ENCODE measurements around the gene CKAP5. TPM values are rescaled to one million over a fixed set of nuclear protein-coding genes. Genes with fewer than 3 reads are reported as not detected.

CKAP5 gene
- total and polyA plus RNA-seq, 2 experiments from 2014 or later: 67.9 to 120 TPM

DNA sequence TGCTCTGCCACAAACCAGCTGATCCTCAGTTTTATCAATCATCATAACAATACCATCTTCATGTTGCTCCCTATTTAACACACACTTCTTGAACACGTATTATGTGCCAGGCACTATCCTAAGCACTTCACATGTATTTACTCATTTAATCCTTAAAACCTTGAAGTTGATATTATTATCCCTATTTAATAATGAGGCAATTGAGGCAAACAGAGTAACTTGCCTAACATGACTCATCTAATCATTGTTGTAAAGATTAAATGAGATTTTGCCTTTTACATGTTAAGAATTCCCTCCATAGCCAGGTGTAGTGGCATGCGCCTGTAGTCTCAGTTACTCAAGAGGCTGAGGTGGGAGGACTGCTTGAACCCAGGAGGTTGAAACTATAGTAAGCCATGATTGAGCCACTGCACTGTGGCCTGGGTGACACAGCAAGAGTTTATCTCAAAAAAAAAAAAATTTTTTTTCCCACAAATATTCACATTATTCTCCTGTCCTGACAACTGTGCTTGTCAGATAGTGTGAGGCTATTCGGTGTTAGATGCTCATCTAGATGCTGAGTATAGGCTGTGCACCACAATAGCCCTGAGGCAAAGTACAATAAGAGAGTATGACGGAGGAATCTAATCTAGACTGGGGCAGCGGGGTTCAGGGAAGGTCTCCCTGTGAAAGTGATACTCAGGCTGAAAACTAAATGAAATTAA lies 13.4 kb downstream of the CKAP5 start (continued):
- TF ChIP-seq, protein P1, sequence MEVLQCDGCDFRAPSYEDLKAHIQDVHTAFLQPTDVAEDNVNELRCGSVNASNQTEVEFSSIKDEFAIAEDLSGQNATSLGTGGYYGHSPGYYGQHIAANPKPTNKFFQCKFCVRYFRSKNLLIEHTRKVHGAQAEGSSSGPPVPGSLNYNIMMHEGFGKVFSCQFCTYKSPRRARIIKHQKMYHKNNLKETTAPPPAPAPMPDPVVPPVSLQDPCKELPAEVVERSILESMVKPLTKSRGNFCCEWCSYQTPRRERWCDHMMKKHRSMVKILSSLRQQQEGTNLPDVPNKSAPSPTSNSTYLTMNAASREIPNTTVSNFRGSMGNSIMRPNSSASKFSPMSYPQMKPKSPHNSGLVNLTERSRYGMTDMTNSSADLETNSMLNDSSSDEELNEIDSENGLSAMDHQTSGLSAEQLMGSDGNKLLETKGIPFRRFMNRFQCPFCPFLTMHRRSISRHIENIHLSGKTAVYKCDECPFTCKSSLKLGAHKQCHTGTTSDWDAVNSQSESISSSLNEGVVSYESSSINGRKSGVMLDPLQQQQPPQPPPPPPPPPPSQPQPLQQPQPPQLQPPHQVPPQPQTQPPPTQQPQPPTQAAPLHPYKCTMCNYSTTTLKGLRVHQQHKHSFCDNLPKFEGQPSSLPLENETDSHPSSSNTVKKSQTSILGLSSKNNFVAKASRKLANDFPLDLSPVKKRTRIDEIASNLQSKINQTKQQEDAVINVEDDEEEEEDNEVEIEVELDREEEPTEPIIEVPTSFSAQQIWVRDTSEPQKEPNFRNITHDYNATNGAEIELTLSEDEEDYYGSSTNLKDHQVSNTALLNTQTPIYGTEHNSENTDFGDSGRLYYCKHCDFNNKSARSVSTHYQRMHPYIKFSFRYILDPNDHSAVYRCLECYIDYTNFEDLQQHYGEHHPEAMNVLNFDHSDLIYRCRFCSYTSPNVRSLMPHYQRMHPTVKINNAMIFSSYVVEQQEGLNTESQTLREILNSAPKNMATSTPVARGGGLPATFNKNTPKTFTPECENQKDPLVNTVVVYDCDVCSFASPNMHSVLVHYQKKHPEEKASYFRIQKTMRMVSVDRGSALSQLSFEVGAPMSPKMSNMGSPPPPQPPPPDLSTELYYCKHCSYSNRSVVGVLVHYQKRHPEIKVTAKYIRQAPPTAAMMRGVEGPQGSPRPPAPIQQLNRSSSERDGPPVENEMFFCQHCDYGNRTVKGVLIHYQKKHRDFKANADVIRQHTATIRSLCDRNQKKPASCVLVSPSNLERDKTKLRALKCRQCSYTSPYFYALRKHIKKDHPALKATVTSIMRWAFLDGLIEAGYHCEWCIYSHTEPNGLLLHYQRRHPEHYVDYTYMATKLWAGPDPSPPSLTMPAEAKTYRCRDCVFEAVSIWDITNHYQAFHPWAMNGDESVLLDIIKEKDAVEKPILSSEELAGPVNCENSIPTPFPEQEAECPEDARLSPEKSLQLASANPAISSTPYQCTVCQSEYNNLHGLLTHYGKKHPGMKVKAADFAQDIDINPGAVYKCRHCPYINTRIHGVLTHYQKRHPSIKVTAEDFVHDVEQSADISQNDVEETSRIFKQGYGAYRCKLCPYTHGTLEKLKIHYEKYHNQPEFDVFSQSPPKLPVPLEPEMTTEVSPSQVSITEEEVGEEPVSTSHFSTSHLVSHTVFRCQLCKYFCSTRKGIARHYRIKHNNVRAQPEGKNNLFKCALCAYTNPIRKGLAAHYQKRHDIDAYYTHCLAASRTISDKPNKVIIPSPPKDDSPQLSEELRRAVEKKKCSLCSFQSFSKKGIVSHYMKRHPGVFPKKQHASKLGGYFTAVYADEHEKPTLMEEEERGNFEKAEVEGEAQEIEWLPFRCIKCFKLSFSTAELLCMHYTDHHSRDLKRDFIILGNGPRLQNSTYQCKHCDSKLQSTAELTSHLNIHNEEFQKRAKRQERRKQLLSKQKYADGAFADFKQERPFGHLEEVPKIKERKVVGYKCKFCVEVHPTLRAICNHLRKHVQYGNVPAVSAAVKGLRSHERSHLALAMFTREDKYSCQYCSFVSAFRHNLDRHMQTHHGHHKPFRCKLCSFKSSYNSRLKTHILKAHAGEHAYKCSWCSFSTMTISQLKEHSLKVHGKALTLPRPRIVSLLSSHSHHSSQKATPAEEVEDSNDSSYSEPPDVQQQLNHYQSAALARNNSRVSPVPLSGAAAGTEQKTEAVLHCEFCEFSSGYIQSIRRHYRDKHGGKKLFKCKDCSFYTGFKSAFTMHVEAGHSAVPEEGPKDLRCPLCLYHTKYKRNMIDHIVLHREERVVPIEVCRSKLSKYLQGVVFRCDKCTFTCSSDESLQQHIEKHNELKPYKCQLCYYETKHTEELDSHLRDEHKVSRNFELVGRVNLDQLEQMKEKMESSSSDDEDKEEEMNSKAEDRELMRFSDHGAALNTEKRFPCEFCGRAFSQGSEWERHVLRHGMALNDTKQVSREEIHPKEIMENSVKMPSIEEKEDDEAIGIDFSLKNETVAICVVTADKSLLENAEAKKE (CRISPR knock-in tag; IDR thresholded peaks at IDR 0.05): no peak
- TF ChIP-seq ZNF114 (CRISPR knock-in tag; IDR thresholded peaks at IDR 0.05): no peak
- TF ChIP-seq, protein P2, sequence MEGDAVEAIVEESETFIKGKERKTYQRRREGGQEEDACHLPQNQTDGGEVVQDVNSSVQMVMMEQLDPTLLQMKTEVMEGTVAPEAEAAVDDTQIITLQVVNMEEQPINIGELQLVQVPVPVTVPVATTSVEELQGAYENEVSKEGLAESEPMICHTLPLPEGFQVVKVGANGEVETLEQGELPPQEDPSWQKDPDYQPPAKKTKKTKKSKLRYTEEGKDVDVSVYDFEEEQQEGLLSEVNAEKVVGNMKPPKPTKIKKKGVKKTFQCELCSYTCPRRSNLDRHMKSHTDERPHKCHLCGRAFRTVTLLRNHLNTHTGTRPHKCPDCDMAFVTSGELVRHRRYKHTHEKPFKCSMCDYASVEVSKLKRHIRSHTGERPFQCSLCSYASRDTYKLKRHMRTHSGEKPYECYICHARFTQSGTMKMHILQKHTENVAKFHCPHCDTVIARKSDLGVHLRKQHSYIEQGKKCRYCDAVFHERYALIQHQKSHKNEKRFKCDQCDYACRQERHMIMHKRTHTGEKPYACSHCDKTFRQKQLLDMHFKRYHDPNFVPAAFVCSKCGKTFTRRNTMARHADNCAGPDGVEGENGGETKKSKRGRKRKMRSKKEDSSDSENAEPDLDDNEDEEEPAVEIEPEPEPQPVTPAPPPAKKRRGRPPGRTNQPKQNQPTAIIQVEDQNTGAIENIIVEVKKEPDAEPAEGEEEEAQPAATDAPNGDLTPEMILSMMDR (conservative IDR thresholded peaks at IDR 0.05; ENCODE audit: low read depth in 2 of 2): no peak

DNA sequence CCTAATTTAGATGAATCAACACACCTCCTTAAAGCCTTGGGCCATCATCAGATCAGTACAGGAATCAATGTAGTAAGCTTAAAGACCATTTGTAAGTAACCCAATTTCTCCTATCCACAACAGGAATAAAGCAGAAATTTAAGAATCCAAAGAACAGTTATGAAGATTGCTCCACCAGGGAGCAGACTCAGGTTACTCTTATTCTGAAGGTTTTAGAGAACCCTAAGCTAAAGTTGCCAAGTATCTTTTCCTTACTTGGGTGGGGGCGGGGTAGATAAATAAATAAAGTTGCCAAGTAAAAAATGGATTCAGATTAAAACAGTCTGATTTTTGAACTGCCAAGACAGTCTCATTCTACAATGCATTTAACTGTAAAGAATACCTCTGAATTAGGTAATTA lies 18.1 kb downstream of the CKAP5 start:
- Mint-ChIP-seq H3K9me3 (no peaks in the 10 kb centered on the region), H3K36me3 (ENCODE audit: low read depth) (no peaks in the 10 kb centered on the region; the same call in 1 of the 3 replicates), H3K27me3 (ENCODE audit: insufficient read depth, low read depth, poor library complexity) (no peaks in the 10 kb centered on the region), H3K27ac (no peak overlapping the region), H3K4me1 (peaks cover 31% of the 10 kb centered on the region), H3K4me3 (no peak overlapping the region)
- Histone ChIP-seq H3K4me1 (ENCODE audit: insufficient read depth) (peaks cover 24% of the 10 kb centered on the region), H3K79me2 (replicated peaks; ENCODE audit: insufficient read depth) (peaks cover 98% of the 10 kb centered on the region), H3F3A (replicated peaks; ENCODE audit: low read depth) (0 out of 2 replicates have a peak, but pooled peaks cover 4% of the 10 kb centered on the region), H3K27me3 (ENCODE audit: insufficient read depth) (no peaks in the 10 kb centered on the region), H3K36me3 (ENCODE audit: insufficient read depth) (no peaks in the 10 kb centered on the region), H4K20me1 (replicated peaks; ENCODE audit: insufficient read depth) (peaks cover 65% of the 10 kb centered on the region), H3K27ac (ENCODE audit: low read depth) (no peak overlapping the region), H3K4me3 (no peak overlapping the region), H3K4me2 (0 out of 2 replicates have a peak overlapping the region, but pooled peaks have one; percentile 86), H3K9me2 (ENCODE audit: insufficient read depth) (no peaks in the 10 kb centered on the region), H2AFZ (no peak overlapping the region)
- ATAC-seq (no peak), DNase-seq (ENCODE audit: low spot score) (no peak)
- TF ChIP-seq EZH2phosphoT487 (IDR thresholded peaks at IDR 0.05; ENCODE audit: unreplicated experiment) (no peak), ZNF331 (CRISPR knock-in tag; IDR thresholded peaks at IDR 0.05; ENCODE audit: low read depth) (no peak), CREB1 (CRISPR knock-in tag; IDR thresholded peaks at IDR 0.05; ENCODE audit: low read depth) (no peak), NANOG (IDR thresholded peaks at IDR 0.05; ENCODE audit: borderline replicate concordance) (no peak), JUNB (IDR thresholded peaks at IDR 0.05; ENCODE audit: unreplicated experiment) (no peak), EZH2 (IDR thresholded peaks at IDR 0.05; ENCODE audit: low read depth, unreplicated experiment) (no peak)
- TF ChIP-seq, protein P3, sequence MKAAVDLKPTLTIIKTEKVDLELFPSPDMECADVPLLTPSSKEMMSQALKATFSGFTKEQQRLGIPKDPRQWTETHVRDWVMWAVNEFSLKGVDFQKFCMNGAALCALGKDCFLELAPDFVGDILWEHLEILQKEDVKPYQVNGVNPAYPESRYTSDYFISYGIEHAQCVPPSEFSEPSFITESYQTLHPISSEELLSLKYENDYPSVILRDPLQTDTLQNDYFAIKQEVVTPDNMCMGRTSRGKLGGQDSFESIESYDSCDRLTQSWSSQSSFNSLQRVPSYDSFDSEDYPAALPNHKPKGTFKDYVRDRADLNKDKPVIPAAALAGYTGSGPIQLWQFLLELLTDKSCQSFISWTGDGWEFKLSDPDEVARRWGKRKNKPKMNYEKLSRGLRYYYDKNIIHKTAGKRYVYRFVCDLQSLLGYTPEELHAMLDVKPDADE (IDR thresholded peaks at IDR 0.05): no peak
- TF ChIP-seq, protein P4, sequence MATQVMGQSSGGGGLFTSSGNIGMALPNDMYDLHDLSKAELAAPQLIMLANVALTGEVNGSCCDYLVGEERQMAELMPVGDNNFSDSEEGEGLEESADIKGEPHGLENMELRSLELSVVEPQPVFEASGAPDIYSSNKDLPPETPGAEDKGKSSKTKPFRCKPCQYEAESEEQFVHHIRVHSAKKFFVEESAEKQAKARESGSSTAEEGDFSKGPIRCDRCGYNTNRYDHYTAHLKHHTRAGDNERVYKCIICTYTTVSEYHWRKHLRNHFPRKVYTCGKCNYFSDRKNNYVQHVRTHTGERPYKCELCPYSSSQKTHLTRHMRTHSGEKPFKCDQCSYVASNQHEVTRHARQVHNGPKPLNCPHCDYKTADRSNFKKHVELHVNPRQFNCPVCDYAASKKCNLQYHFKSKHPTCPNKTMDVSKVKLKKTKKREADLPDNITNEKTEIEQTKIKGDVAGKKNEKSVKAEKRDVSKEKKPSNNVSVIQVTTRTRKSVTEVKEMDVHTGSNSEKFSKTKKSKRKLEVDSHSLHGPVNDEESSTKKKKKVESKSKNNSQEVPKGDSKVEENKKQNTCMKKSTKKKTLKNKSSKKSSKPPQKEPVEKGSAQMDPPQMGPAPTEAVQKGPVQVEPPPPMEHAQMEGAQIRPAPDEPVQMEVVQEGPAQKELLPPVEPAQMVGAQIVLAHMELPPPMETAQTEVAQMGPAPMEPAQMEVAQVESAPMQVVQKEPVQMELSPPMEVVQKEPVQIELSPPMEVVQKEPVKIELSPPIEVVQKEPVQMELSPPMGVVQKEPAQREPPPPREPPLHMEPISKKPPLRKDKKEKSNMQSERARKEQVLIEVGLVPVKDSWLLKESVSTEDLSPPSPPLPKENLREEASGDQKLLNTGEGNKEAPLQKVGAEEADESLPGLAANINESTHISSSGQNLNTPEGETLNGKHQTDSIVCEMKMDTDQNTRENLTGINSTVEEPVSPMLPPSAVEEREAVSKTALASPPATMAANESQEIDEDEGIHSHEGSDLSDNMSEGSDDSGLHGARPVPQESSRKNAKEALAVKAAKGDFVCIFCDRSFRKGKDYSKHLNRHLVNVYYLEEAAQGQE (IDR thresholded peaks at IDR 0.05; ENCODE audit: unreplicated experiment): no peak

Measured in GM23338 (cell line).